ENCODE results near the gene RNF130. TPM values are rescaled to one million over a fixed set of nuclear protein-coding genes. Genes with fewer than 3 reads are reported as not detected.

Gene RNF130
- total RNA-seq, 1 donor from 2014 or later, result 109 TPM

- no peaks in the 10 kb centered on the region for H3K9me3 ChIP-seq
- peak; percentile 60 for DNase-seq
- H3K4me1 ChIP-seq, result no peaks in the 10 kb centered on the region
- H3K4me3 ChIP-seq, result no peak overlapping the region
- TF ChIP-seq CTCF (IDR thresholded peaks at IDR 0.05), result peak; percentile 13
- intact Hi-C loops (cut with DNase I), result no loop called here
- peak; percentile 40 for ATAC-seq
- H3K27ac ChIP-seq, result no peak overlapping the region
- peaks cover 5% of the 10 kb centered on the region for H3K27me3 ChIP-seq
- no peaks in the 10 kb centered on the region for H3K36me3 ChIP-seq
Measured at GRCh38 chr5:180117000-180117725, 45.6 kb upstream of the RNF130 start.

- Histone ChIP-seq H3K9me3 (no peaks in the 10 kb centered on the region), H3K4me1 (no peaks in the 10 kb centered on the region), H3K27me3 (no peaks in the 10 kb centered on the region), H3K27ac (no peak overlapping the region), H3K36me3 (no peaks in the 10 kb centered on the region), H3K4me3 (no peak overlapping the region)
- intact Hi-C loops (cut with DNase I), result no loop called here
- DNase-seq, result peak; percentile 41
- ATAC-seq, result no peak
- TF ChIP-seq CTCF (IDR thresholded peaks at IDR 0.05), result no peak
Measured at GRCh38 chr5:180116077-180116999, 44.8 kb upstream of the RNF130 start.

- no peak overlapping the region for H3K27ac ChIP-seq
- H3K9me3 ChIP-seq, result no peaks in the 10 kb centered on the region
- ATAC-seq (no peak), DNase-seq (peak; percentile 46)
- no peaks in the 10 kb centered on the region for H3K36me3 ChIP-seq
- no peak for TF ChIP-seq CTCF (IDR thresholded peaks at IDR 0.05)
- no peaks in the 10 kb centered on the region for H3K27me3 ChIP-seq
- intact Hi-C loops (cut with DNase I), result no loop called here
- no peaks in the 10 kb centered on the region for H3K4me1 ChIP-seq
- no peak overlapping the region for H3K4me3 ChIP-seq
Measured at GRCh38 chr5:180115326-180116076, 43.9 kb upstream of the RNF130 start.

- Histone ChIP-seq H3K4me1 (no peaks in the 10 kb centered on the region), H3K4me3 (no peak overlapping the region), H3K9me3 (no peaks in the 10 kb centered on the region), H3K27ac (no peak overlapping the region), H3K27me3 (no peaks in the 10 kb centered on the region), H3K36me3 (no peaks in the 10 kb centered on the region)
- DNase-seq (peak; percentile 46), ATAC-seq (no peak)
- no peak for TF ChIP-seq CTCF (IDR thresholded peaks at IDR 0.05)
- intact Hi-C loops (cut with DNase I), result no loop called here
Measured at GRCh38 chr5:180114304-180115003, 42.9 kb upstream of the RNF130 start.

GRCh38 chr5:180113660-180114303 lies 42.2 kb upstream of the RNF130 start:
- Histone ChIP-seq H3K27ac (no peak overlapping the region), H3K27me3 (no peaks in the 10 kb centered on the region), H3K36me3 (no peaks in the 10 kb centered on the region), H3K4me3 (no peak overlapping the region), H3K4me1 (no peaks in the 10 kb centered on the region), H3K9me3 (no peaks in the 10 kb centered on the region)
- intact Hi-C loops (cut with DNase I), result no loop called here
- ATAC-seq (no peak), DNase-seq (peak; percentile 45)
- TF ChIP-seq CTCF (IDR thresholded peaks at IDR 0.05), result no peak
